ENCODE results near the gene SOCS7. TPM values are rescaled to one million over a fixed set of nuclear protein-coding genes. Genes with fewer than 3 reads are reported as not detected.

The SOCS7 gene
- total RNA-seq, 1 donor from 2014 or later = 17.8 TPM

DNA sequence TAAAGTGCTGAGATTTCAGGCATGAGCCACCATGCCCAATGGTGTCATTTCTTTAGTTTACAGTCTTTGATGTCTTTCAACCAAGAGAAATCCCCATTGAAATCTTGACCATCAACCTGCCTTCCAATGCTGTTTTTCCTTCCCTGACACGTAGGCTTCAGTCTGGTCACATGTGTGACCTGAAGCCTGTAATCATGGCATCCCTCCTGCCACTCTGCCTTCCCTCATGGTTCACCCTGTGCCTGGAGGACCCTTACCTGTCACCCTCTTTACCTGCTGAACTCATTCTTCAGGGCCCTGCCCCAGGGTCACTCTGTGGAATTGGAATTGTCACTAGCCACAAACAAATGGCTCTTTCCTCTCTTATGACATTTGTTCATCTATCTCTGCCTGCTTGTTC lies 58.6 kb downstream of the SOCS7 start:
- no peak for DNase-seq (ENCODE audit: low spot score)
- Histone ChIP-seq H3K36me3 (no peaks in the 10 kb centered on the region), H3K9me3 (ENCODE audit: low read depth) (no peaks in the 10 kb centered on the region), H3K4me2 (no peak overlapping the region), H3K9ac (no peak overlapping the region), H2AFZ (replicated peaks) (no peak overlapping the region), H3K4me1 (peaks cover 7% of the 10 kb centered on the region), H4K20me1 (ENCODE audit: low read depth) (no peaks in the 10 kb centered on the region), H3K4me3 (no peak overlapping the region), H3F3A (ENCODE audit: low read depth) (no peaks in the 10 kb centered on the region), H3K27me3 (no peaks in the 10 kb centered on the region), H3K27ac (no peak overlapping the region), H3K79me2 (ENCODE audit: low read depth) (no peaks in the 10 kb centered on the region)
- H3K27ac Mint-ChIP-seq = no peak overlapping the region
- TF ChIP-seq, protein P1, sequence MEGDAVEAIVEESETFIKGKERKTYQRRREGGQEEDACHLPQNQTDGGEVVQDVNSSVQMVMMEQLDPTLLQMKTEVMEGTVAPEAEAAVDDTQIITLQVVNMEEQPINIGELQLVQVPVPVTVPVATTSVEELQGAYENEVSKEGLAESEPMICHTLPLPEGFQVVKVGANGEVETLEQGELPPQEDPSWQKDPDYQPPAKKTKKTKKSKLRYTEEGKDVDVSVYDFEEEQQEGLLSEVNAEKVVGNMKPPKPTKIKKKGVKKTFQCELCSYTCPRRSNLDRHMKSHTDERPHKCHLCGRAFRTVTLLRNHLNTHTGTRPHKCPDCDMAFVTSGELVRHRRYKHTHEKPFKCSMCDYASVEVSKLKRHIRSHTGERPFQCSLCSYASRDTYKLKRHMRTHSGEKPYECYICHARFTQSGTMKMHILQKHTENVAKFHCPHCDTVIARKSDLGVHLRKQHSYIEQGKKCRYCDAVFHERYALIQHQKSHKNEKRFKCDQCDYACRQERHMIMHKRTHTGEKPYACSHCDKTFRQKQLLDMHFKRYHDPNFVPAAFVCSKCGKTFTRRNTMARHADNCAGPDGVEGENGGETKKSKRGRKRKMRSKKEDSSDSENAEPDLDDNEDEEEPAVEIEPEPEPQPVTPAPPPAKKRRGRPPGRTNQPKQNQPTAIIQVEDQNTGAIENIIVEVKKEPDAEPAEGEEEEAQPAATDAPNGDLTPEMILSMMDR (IDR thresholded peaks at IDR 0.05) = no peak
- TF ChIP-seq EZH2phosphoT487 (IDR thresholded peaks at IDR 0.05) (no peak), EZH2 (IDR thresholded peaks at IDR 0.05) (no peak)
- peaks cover 7% of the 10 kb centered on the region for H3K27me3 Mint-ChIP-seq (ENCODE audit: insufficient read depth, low read depth)
- H3K4me3 Mint-ChIP-seq = no peak overlapping the region
- no peaks in the 10 kb centered on the region for H3K36me3 Mint-ChIP-seq
- H3K9me3 Mint-ChIP-seq = no peaks in the 10 kb centered on the region
- H3K4me1 Mint-ChIP-seq = peaks cover 7% of the 10 kb centered on the region

DNA sequence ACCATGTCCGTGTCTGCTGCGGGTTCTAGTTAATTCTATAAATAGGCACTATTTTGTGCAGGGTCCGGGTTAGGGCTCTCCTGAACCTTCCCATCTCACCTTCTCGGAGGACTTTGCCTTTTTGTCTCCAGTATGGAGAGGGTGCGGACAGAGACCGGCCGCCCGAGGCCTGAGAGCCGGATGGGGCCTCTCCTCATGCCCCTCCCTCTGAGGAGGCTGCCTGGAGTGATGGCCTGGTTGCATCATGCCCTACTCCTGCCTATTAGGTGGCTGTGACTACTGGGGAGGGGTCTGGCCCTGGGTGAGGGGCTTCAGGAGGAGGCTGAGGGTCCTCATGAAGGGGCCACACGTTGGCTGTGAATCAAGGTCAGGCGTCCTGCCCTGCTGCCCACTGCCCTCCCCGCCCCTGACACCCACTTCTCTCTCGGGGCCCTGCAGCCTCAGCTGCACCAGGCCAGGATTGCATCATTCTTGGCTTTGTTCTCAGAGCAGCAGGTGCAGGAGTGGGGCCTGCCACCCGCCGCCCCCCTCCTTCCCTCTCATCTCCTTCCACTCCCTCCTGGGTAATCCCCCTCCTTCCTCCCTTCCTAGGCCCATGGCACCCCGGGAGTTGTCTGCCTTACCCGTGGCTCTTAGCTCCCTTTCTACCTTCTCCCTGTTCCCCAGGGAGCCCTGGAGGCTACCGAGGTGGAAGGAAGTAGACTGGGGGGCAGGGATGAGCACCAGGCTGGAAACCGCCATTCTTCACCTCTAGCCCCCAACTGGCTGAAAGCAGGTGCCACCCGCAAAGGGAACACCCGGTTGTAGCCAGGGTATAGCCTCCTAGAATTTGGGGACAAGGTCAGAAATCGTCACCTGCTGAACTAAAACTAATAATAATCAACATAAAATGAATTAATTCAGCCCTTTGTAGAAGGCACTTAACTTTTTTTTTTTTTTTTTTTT lies 63.9 kb downstream of the SOCS7 start:
- H3K27me3 Mint-ChIP-seq (ENCODE audit: insufficient read depth, low read depth) = peaks cover 28% of the 10 kb centered on the region
- DNase-seq (ENCODE audit: low spot score) = peak; percentile 61
- no peak overlapping the region for H3K4me3 Mint-ChIP-seq
- Histone ChIP-seq H3F3A (ENCODE audit: low read depth) (peaks cover 27% of the 10 kb centered on the region), H3K27ac (no peak overlapping the region), H2AFZ (replicated peaks) (peak overlapping the region; percentile 67), H4K20me1 (ENCODE audit: low read depth) (no peaks in the 10 kb centered on the region), H3K9ac (no peak overlapping the region), H3K4me2 (peak overlapping the region; percentile 64), H3K27me3 (peaks cover 30% of the 10 kb centered on the region), H3K36me3 (no peaks in the 10 kb centered on the region), H3K9me3 (ENCODE audit: low read depth) (no peaks in the 10 kb centered on the region), H3K79me2 (ENCODE audit: low read depth) (no peaks in the 10 kb centered on the region), H3K4me3 (peak overlapping the region; percentile 18), H3K4me1 (peaks cover 43% of the 10 kb centered on the region)
- TF ChIP-seq EZH2 (IDR thresholded peaks at IDR 0.05) (no peak), EZH2phosphoT487 (IDR thresholded peaks at IDR 0.05) (no peak)
- TF ChIP-seq, protein P1 (IDR thresholded peaks at IDR 0.05) = no peak
- H3K9me3 Mint-ChIP-seq = no peaks in the 10 kb centered on the region
- H3K4me1 Mint-ChIP-seq = peaks cover 31% of the 10 kb centered on the region
- no peaks in the 10 kb centered on the region for H3K36me3 Mint-ChIP-seq
- no peak overlapping the region for H3K27ac Mint-ChIP-seq

DNA sequence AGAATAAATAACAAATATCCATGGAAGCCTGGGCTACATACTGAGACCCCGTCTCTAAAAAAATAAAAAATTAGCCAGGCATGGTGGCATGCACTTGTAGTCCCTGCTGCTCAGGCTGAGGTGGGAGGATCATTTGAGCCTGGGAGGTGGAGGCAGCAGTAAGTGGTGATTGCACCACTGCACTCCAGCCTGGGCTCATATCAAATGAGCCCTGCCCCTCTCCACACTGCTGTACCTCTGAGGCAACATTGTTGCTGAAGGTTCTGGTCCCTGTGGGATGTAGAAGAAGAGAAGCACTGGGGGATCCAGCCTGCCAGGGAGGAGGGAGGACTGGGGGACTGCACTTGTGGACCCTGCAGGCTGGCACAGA lies 65.2 kb downstream of the SOCS7 start:
- no peak overlapping the region for H3K4me3 ChIP-seq
- Mint-ChIP-seq H3K36me3 (no peaks in the 10 kb centered on the region), H3K27me3 (ENCODE audit: insufficient read depth, low read depth) (peaks cover 31% of the 10 kb centered on the region), H3K4me3 (no peak overlapping the region), H3K4me1 (peaks cover 38% of the 10 kb centered on the region), H3K27ac (no peak overlapping the region), H3K9me3 (no peaks in the 10 kb centered on the region)
- DNase-seq (ENCODE audit: low spot score) = no peak
- H3K27me3 ChIP-seq = peaks cover 31% of the 10 kb centered on the region
- no peak overlapping the region for H2AFZ ChIP-seq (replicated peaks)
- H3K36me3 ChIP-seq = no peaks in the 10 kb centered on the region
- H3F3A ChIP-seq (ENCODE audit: low read depth) = peaks cover 35% of the 10 kb centered on the region
- peaks cover 56% of the 10 kb centered on the region for H3K4me1 ChIP-seq
- H4K20me1 ChIP-seq (ENCODE audit: low read depth) = no peaks in the 10 kb centered on the region
- H3K9ac ChIP-seq = no peak overlapping the region
- H3K79me2 ChIP-seq (ENCODE audit: low read depth) = no peaks in the 10 kb centered on the region
- H3K27ac ChIP-seq = no peak overlapping the region
- H3K4me2 ChIP-seq = no peak overlapping the region
- TF ChIP-seq, protein P1 (IDR thresholded peaks at IDR 0.05) = no peak
- TF ChIP-seq EZH2phosphoT487 (IDR thresholded peaks at IDR 0.05) (no peak), EZH2 (IDR thresholded peaks at IDR 0.05) (no peak)
- H3K9me3 ChIP-seq (ENCODE audit: low read depth) = no peaks in the 10 kb centered on the region

Measured in neural progenitor cell (in vitro differentiated cells).